Astrocyte (in vitro differentiated cells and primary cell): ENCODE results near the gene CER1. TPM values are rescaled to one million over a fixed set of nuclear protein-coding genes. Genes with fewer than 3 reads are reported as not detected.

Source experiments
- DNase-seq: peaks from one replicate; pipeline ENCODE4 v3.0.0-alpha.2; 2010; ENCODE audit warnings: low read depth
- FAIRE-seq: peaks from 2 replicates; lab custom pipeline; 2011; peaks lifted over from hg19 to GRCh38; lab: Jason Lieb, UNC
- H2AFZ ChIP-seq: 2 replicates; pipeline ENCODE4 v1.6.0; 2012; ENCODE audit warnings: low read depth, low read length, inconsistent platforms
- H3K27ac ChIP-seq: 2 replicates; pipeline ENCODE4 v1.5.1; 2011; ENCODE audit warnings: low read depth, low read length, inconsistent platforms
- H3K27me3 ChIP-seq: 2 replicates; pipeline ENCODE4 v1.6.0; 2011; ENCODE audit warnings: low read length, inconsistent platforms; ENCODE audit not compliant: insufficient read depth
- H3K36me3 ChIP-seq: 2 replicates; pipeline ENCODE4 v1.5.1; 2011; ENCODE audit warnings: low read length, inconsistent platforms; ENCODE audit not compliant: insufficient read depth
- H3K4me1 ChIP-seq: 2 replicates; pipeline ENCODE4 v1.5.1; 2011; ENCODE audit warnings: low read length, inconsistent platforms; ENCODE audit not compliant: insufficient read depth
- H3K4me2 ChIP-seq: 2 replicates; pipeline ENCODE4 v1.6.0; 2012; ENCODE audit warnings: low read length, inconsistent platforms
- H3K4me3 ChIP-seq: 2 replicates; pipeline ENCODE4 v1.5.1; 2011; ENCODE audit warnings: low read depth, mild to moderate bottlenecking, low read length, inconsistent platforms; ENCODE audit not compliant: insufficient read depth
- H3K79me2 ChIP-seq: 2 replicates; pipeline ENCODE4 v1.6.0; 2012; ENCODE audit warnings: mild to moderate bottlenecking, low read length, inconsistent platforms; ENCODE audit not compliant: insufficient read depth
- H3K9ac ChIP-seq: 2 replicates; pipeline ENCODE4 v1.6.0; 2012; ENCODE audit warnings: mild to moderate bottlenecking, low read length, inconsistent platforms
- H3K9me3 ChIP-seq: 2 replicates; pipeline ENCODE4 v1.5.1; 2012; ENCODE audit warnings: low read depth, mild to moderate bottlenecking, low read length, inconsistent platforms; ENCODE audit not compliant: insufficient read depth
- H4K20me1 ChIP-seq: 2 replicates; pipeline ENCODE4 v1.6.0; 2012; ENCODE audit warnings: low read length, inconsistent platforms; ENCODE audit not compliant: insufficient read depth
- H3K27ac Mint-ChIP-seq: one replicate; pipeline ENCODE4 v1.8.0; 2021; ENCODE audit warnings: mild to moderate bottlenecking, mixed read lengths; ENCODE audit not compliant: unreplicated experiment
- H3K27me3 Mint-ChIP-seq: one replicate; pipeline ENCODE4 v1.8.0; 2021; ENCODE audit warnings: low read depth, mixed read lengths; ENCODE audit not compliant: unreplicated experiment
- H3K36me3 Mint-ChIP-seq: one replicate; pipeline ENCODE4 v1.8.0; 2021; ENCODE audit warnings: low read depth, mixed read lengths; ENCODE audit not compliant: unreplicated experiment
- H3K4me1 Mint-ChIP-seq: one replicate; pipeline ENCODE4 v1.8.0; 2021; ENCODE audit warnings: low read depth, mixed read lengths; ENCODE audit not compliant: unreplicated experiment
- H3K4me3 Mint-ChIP-seq: one replicate; pipeline ENCODE4 v1.8.0; 2021; ENCODE audit warnings: mild to moderate bottlenecking, moderate library complexity, mixed read lengths; ENCODE audit not compliant: unreplicated experiment
- H3K9me3 Mint-ChIP-seq: one replicate; pipeline ENCODE4 v1.8.0; 2021; ENCODE audit warnings: mild to moderate bottlenecking, mixed read lengths; ENCODE audit not compliant: unreplicated experiment
- CTCF ChIP-seq: IDR thresholded peaks from 2 replicates; pipeline ENCODE4 v1.5.1; 2011; ENCODE audit warnings: low read depth, mild to moderate bottlenecking, inconsistent platforms, low read length, moderate library complexity; ENCODE audit not compliant: insufficient read depth
- EZH2 ChIP-seq: IDR thresholded peaks from 2 replicates; pipeline ENCODE4 v1.6.1; 2012; ENCODE audit warnings: mild to moderate bottlenecking, low read length, inconsistent platforms; ENCODE audit not compliant: insufficient read depth
- total RNA-seq: library from RNA; stranded (reverse); gene quantifications from 2 replicates; pipeline ENCODE4 v1.2.1, GENCODE V29; 2021

The CER1 gene
- total RNA-seq, 1 donor from 2014 or later = 2.8 TPM

- H3K36me3 Mint-ChIP-seq = no peaks in the 10 kb centered on the region
- no peak for TF ChIP-seq EZH2
- no peak for TF ChIP-seq CTCF
- no peak overlapping the region for H3K27ac Mint-ChIP-seq
- Histone ChIP-seq H3K27ac (no peak overlapping the region), H3K36me3 (no peaks in the 10 kb centered on the region), H2AFZ (no peak overlapping the region), H3K4me2 (no peak overlapping the region), H3K4me3 (no peak overlapping the region), H3K4me1 (no peaks in the 10 kb centered on the region), H3K27me3 (peaks cover 7% of the 10 kb centered on the region), H3K9me3 (no peaks in the 10 kb centered on the region), H3K9ac (no peak overlapping the region), H3K79me2 (no peaks in the 10 kb centered on the region), H4K20me1 (no peaks in the 10 kb centered on the region)
- H3K4me1 Mint-ChIP-seq = no peaks in the 10 kb centered on the region
- no peak for DNase-seq
- no peaks in the 10 kb centered on the region for H3K27me3 Mint-ChIP-seq
- no peak overlapping the region for H3K4me3 Mint-ChIP-seq
- no peak for FAIRE-seq
- H3K9me3 Mint-ChIP-seq = peaks cover 3% of the 10 kb centered on the region
Measured at GRCh38 chr9:14746626-14747025, 24.1 kb upstream of the CER1 start.

- H3K4me3 Mint-ChIP-seq = peak overlapping the region; percentile 34
- H3K27me3 Mint-ChIP-seq = no peaks in the 10 kb centered on the region
- H3K4me1 ChIP-seq = no peaks in the 10 kb centered on the region
- peaks cover 3% of the 10 kb centered on the region for H3K27me3 ChIP-seq
- H3K79me2 ChIP-seq = no peaks in the 10 kb centered on the region
- DNase-seq = no peak
- no peak overlapping the region for H2AFZ ChIP-seq
- H3K4me3 ChIP-seq = no peak overlapping the region
- H3K9me3 ChIP-seq = no peaks in the 10 kb centered on the region
- no peak overlapping the region for H3K9ac ChIP-seq
- no peaks in the 10 kb centered on the region for H3K36me3 Mint-ChIP-seq
- H3K27ac Mint-ChIP-seq = no peak overlapping the region
- no peaks in the 10 kb centered on the region for H4K20me1 ChIP-seq
- no peak overlapping the region for H3K27ac ChIP-seq
- TF ChIP-seq EZH2 (no peak), CTCF (no peak)
- H3K4me1 Mint-ChIP-seq = no peaks in the 10 kb centered on the region
- H3K4me2 ChIP-seq = no peak overlapping the region
- peaks cover 3% of the 10 kb centered on the region for H3K9me3 Mint-ChIP-seq
- no peak for FAIRE-seq
- H3K36me3 ChIP-seq = no peaks in the 10 kb centered on the region
Measured at GRCh38 chr9:14744768-14745167, 22.2 kb upstream of the CER1 start.

- FAIRE-seq (no peak), DNase-seq (no peak)
- H3K79me2 ChIP-seq = no peaks in the 10 kb centered on the region
- TF ChIP-seq EZH2 = no peak
- no peak for TF ChIP-seq CTCF
- no peak overlapping the region for H3K4me3 Mint-ChIP-seq
- no peak overlapping the region for H3K9ac ChIP-seq
- H4K20me1 ChIP-seq = no peaks in the 10 kb centered on the region
- no peak overlapping the region for H3K4me3 ChIP-seq
- H3K36me3 Mint-ChIP-seq = no peaks in the 10 kb centered on the region
- H3K9me3 ChIP-seq = no peaks in the 10 kb centered on the region
- H3K4me1 ChIP-seq = no peaks in the 10 kb centered on the region
- no peaks in the 10 kb centered on the region for H3K36me3 ChIP-seq
- no peak overlapping the region for H3K27ac Mint-ChIP-seq
- H3K4me2 ChIP-seq = no peak overlapping the region
- no peaks in the 10 kb centered on the region for H3K27me3 ChIP-seq
- H3K9me3 Mint-ChIP-seq = peaks cover 3% of the 10 kb centered on the region
- H2AFZ ChIP-seq = no peak overlapping the region
- no peaks in the 10 kb centered on the region for H3K4me1 Mint-ChIP-seq
- no peaks in the 10 kb centered on the region for H3K27me3 Mint-ChIP-seq
- no peak overlapping the region for H3K27ac ChIP-seq
Measured at GRCh38 chr9:14741369-14741768, 18.8 kb upstream of the CER1 start.
